Stimulated activated CD4-positive, alpha-beta T cell treated with anti-CD3 and anti-CD28 coated beads, Interleukin-2, amount 100 ng/mL, for 48 hours (primary cell): ENCODE measurements around the gene MCC.
"Not testable (repeated sequence)": the region's sequence is repeated elsewhere in the genome, so short reads cannot be mapped to it uniquely, and the experiment has no call there.

Source experiments
- DNase-seq, 2 donors: peaks; one replicate each; pipeline ENCODE4 v3.0.0-alpha.2; 2020

Gene MCC

DNA sequence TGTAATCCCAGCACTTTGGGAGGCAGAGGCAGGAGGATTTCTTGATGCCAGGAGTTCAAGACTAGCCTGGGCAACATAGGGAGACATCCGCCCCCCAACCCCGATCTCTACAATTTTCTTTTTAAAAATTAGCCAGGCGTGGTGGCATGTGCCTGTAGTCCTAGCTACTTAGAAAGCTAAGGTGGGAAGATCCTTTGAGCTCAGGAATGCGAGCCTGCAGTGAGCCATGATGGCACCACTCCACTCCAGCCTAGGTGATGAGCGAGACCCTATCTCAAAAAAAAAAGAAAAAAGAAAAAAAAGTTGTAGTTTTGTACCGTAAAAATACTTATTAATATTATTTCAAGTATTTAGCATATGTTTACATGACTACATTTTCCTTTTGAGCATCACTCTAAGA lies 82.7 kb downstream of the MCC start:
- DNase-seq = no peak

DNA sequence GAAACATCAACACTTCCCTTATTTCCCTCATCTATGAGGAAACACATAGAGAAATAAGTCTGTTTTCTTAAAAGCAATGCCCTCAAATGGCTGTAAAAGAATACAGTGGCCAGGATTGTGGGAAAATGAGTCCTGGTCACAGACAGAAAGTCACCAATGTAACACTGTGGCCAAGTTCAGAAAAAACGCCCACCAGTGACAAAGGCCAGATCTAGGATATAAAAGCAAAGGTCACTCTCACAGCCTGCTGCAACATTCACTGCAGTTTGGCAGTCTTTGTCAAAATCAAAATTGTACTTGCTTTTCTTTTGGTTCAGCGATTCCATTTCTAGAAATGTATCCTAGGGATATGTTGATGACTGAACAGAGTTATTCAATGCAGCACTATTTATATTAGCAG lies 84.0 kb downstream of the MCC start:
- DNase-seq = no peak

DNA sequence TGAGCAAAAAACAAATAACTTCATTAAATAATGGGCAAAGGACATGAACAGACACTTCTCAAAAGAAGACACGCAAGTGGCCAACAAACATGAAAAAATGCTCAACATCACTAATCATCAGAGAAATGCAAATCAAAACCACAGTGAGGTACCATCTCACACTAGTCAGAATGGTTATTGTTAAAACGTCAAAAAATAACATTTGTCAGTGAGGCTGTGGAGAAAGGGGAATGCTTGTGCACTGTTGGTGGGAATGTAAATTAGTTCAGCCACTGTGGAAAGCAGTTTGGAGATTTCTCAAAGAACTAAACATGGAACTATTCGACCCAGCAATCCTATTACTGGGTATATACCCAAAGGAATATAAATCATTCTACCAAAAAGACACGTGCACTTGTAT lies 90.3 kb downstream of the MCC start:
- DNase-seq = not testable (repeated sequence)

DNA sequence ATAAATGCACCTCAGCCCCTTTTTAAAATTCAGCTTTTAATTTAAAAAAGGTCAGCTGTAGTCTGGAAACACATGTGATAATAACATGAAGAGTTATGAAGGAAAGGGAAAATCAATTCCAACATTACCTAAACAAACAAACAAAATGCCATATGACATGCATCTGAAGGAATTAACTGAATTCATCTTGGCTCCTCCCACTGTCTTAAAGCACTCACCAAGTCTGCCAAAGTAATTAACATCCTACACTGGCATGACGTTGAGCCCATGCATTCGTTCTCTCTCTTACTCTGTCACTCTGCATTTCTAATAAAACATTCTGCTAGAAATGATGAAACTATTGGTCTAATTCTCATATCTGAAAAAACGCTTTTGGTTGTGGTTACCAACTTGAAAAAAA lies 91.2 kb downstream of the MCC start:
- no peak for DNase-seq

DNA sequence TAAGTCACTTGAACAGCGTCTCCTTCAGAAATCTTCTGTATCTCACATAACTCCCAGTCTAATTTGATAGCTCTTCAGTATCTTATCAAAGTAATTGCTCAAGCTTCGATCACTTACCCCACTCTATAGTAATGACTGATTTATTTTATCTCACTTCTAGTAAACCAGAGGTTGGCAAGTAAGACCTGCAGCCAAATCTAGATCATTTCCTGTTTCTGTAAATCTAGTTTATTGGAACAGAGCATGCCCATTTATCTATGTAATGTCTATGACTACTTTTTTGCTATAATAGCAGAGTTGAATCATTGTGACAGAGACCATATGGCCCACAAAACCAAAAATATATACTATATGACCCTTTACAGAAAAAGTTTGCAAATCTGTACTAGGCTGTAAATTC lies 93.6 kb downstream of the MCC start:
- DNase-seq = no peak

DNA sequence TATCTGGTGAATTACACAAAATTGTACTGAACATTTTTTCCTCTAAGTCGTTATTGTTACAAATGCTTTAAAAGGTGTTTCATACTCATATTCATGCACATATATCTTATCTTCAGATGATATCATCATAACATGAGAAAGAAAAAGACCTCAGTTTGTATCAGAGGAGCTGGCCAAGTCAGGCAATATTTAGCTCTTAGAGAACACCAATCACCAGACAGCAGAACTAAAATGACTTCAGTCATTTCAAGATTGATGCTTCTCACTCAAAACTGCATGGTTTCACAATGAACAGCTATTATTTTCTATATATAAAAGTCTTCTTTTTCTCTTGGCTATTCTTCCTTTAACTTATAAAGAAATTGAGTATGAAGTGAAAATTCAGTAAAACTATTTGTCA lies 98.0 kb downstream of the MCC start:
- no peak for DNase-seq

DNA sequence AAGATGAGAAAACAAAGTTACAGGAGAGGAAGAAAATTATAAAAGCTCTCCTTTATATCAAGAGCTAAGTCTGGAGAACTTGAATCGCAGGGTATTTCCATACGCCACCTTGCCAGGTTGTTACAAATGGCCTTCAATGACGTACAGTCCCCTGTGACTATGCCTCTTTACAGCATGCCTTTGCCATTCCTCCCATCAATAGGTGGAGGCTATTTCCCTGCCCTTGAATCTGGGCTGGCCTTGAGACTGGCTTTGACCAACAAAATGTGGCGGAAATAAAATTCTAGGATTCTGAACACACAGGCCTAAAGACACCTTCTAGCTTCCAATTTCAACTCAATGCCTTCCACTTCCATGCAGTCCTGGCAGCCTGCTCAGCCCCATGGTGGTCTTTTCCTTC lies 99.1 kb downstream of the MCC start:
- DNase-seq = no peak

DNA sequence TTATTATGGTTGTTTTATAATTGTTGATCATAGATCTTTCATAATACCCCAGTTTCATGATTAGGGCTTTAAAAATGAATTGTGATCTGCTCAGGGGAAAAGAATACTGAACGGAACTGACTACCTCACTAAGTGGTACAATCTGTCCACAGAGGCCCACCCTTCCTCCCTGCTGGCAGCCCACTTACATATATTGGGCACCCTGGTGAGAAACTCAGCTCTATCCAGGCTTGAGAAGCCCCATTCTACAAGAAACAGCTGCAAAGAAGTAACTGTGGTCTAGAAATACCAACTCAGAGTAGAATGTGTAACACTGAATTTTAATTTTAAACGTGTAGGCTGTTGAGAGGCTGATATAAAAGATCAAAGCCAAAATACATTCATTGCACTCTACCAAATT lies 100.4 kb downstream of the MCC start:
- no peak for DNase-seq

DNA sequence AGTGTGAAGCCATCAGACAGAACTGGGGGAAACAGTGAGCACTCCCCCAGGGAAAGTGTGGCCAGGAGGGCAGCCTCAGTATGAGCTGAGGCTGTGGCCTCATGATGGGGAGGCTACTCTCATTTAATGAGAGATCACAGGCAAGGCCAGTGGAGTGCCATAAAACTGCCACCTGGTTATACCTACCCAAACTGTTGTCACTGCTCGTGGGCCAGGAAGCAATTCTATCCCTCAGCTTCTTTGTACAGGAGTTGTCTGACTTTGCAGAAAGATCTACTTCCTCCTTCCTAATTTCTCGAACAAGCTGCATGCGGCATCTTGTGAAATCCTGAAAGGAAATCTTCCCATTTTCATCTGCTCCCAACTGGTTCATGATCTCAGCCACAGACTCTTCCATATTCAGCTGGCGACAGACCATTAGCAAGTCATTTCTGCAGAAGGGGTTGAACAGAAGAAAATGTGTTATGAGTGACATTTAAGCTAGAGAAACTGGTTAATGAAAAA lies 103.4 kb downstream of the MCC start:
- no peak for DNase-seq

DNA sequence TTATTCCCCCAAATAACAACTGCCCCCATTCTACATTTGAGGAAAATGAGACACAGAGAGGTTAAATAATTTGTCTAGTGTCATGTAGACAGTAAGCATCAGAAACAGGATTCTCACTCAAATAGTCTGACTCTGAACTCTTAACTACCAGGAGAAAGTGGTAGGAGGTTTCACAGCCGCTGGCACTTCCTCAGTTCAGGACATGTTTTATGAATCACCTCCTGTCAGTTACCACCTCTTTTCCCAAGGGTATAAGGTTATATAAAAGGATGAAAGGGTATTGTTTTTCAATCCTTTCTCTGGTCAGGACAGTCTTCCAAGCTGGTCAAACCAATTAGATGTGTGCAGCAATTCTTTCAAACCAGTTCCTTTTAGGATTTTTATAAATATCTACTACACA lies 105.5 kb downstream of the MCC start:
- no peak for DNase-seq

DNA sequence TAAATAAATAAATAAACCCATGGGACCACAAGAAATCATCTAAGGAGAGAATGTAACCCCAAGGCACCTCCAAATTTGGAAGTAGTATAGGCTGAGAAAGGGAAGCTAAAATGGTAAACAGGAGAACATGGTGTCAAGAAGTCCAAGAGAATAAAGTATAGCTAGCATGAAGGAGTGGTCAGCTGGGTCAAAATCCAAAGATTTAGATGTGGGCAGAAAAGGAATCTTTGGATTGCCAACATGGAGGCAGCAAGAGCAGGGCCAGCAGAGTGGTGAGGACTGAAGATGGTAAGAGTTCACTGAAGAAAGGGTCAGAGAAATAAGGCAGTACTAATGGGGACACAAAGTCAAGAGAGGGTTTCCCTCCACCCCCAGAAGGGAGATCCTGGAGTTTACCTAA lies 106.5 kb downstream of the MCC start:
- DNase-seq = no peak

DNA sequence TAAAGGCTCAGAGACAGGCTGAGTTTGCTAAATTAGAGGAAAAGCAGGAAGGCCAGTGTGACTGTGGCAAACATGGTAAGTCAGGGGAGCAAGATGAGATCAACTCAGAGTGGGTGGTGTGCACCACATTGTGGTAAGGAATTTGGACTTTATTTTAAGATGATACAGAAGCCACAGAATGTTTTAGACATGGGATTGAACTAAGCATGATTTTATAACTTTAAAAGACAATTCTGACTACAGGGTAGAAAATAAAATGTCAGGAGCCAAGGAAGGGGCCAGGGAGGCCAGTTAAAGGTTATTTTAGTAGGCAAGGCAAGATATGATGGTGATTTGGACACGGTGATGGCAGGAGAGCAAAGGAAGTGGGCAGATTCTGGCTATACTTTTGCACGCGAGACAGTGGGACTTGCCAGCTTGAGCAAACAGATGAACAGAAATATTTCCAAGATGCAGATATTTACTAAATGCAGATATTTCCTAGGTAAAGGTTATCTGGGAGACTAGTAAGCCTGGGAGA lies 107.4 kb downstream of the MCC start:
- no peak for DNase-seq

DNA sequence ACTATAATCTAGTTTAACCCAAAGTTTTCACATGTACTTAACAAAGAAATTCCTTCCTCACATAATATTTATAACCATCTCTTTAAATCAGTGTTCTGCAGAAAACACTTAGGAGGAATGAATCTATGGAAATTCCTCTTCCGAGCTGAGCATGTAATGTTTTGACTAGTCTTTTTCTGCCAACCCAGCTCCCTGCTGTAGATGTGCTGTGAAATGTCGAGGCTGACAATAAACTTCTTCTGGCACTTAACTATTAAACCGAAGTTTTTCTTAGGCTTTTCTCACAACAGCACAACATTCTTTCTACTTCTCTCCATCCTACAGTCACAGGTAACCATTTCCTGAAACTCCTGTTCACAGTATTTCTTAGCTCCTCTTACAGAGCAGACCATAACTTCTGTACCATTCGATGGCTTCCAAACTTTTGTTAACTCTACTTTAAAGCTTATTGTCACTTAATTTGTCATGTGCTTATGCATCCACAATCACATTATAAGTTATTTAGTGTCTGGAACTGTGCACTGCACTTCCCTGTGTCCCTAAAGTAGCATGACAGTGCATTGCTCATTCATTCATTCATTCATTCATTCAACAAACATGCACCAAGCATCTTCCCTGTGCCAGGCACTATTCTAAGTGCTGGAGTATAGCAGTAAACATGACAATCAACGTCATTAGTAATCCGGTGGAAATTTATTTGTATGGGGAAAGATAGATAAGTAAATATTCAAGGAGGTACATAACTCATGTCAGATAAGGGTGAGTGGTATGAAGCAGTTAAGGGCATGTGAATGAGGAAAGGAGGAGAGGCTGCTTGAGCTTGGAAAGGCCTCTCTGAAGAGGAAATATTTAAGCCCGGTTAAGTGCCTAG lies 108.1 kb downstream of the MCC start:
- no peak for DNase-seq

DNA sequence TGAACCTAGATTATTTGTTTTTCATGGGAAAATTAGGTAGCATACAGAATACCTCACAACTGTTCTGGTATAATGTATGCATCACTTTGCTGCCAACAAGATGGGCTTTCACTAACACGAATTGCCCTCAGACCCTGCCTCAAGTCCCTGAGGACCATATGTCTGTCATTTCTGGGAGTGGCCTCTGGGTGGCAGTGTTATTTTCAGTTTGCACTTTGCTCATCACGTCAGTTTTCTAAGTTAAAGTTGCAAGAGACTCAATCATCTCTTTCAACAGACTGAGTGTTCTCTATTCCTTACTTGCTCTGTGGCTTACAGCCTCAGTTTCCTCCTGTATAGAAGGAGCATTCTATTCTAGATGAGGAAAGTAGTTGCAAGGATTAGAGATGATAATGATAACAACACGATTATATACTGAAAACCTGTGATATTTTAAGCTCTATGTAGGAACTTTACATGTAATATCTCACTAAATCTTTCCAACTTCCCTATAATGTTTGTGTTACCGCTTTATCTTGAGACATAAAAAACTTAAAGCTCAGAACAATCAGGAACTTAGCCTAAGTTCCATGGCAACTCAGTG lies 109.2 kb downstream of the MCC start:
- DNase-seq = peak; percentile 49 to 55

DNA sequence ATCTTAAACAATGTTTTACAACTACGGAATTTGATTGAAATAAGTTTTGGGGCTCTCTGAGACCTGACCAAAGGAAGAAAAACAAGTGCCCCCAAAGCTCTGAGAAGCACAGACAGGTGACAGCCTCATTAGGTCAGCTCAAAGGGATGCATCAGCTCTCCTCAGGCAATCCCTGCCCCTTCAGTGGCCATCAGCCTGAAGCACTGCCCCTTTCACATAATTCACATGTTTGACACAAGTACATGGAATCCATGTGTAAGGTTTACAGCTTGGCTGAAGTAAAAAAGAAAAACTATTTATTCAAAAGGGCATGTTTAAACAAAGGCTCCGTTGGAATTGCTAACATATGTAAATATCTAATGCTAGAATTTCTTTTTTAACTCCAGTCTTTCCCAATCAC lies 109.7 kb downstream of the MCC start:
- DNase-seq = no peak

DNA sequence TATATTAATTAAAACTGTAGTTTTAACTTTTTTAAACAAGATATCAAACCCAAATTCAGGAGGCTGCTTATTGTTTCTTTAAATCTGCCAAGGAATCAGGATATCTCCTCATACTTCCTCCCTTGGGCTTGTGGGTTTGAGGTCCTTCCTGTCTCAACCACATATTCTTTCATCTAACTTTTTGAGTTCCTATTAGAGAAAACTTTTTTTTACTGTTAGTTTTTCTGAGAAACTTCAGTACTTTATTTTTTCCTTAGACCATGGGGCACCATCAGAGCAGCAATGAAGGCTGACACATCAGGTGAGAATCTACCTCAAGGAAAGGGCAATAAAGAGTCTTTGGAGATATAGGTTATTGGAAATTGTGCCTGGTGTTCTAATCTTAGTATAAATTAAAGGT lies 110.2 kb downstream of the MCC start:
- no peak for DNase-seq

DNA sequence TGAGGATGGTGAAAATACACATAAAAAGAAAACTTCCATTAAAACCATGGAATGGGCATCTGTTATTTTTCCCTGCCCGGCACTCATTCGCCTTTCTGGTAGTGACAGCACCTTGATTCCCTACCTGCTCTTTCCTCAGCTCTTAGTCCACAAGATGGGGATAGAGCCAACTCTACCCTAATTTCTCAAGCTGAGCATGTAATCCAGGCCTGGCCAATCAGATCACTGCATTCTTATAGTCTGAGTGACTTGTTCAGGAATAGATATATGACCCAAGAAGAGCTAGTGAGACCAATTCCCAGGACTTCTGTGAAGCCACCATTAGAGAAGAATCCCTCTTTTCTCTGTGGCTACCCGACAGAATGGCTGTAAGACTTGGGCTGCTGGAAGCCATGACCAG lies 111.6 kb downstream of the MCC start:
- DNase-seq = no peak

DNA sequence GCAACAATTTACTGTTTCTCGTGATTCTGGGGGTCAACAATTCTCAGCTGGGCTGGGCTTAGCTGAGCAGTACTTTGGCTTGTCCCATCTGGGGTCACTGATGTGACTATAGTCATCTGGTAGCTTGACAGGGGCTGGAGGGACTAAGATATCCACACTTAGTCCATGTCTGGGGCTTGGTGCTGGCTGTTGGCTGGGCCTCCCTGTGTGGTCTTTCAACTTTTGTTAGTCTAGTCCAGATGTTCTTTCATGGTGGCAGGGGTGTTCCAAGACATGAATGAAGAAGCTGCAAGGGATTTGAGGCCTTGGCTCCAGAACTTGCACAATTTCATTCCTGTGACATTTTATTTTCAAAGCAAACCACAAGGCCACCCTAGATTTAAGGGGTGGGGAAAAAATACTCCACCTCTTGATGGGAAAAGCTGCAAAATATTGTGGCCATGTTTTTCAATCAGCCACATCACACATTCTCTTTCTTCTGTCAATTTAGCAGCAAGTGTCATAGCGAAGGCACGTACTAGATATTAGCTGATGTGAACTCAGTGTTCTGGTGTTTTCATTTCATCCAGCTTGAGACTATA lies 112.7 kb downstream of the MCC start:
- no peak for DNase-seq

DNA sequence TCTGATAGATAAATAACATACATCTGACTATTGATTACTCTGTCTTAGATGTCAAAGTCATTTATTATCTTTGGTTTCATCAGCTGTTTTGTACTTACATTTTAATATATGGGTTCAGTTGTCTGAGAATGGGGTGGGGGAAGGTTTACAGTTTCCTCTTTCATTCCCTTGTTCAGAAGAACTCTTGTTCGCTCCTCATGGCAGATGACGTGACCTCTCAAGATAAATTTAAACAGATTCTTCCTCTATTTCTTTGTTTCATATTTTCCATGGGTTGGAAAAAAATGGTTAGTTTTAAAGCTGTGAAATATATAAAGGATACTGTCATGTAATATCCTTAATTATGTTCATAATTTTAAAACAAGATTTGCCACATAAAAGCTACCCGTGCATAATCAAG lies 114.8 kb downstream of the MCC start:
- DNase-seq = no peak

DNA sequence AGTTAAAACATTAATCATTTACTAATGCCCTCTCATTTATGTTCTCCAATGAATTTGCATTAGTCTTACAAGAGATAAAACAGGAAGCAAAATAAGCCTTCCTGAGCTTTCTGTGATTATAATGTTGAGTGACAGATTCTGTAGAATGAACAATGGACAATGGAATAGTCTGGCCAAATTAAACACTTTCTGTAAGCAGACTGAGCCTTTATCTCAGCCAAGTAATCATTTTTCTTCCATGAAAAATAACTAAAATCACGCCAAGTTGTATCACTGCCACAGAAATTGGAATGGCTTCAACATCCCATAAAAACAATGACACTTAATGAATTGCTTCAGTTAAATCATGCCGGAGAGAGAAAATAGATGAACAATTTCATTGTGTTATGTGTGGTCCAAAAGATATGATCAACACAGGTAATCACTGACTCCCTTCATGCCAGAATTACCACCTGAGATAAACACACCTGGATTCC lies 116.5 kb downstream of the MCC start:
- no peak for DNase-seq

DNA sequence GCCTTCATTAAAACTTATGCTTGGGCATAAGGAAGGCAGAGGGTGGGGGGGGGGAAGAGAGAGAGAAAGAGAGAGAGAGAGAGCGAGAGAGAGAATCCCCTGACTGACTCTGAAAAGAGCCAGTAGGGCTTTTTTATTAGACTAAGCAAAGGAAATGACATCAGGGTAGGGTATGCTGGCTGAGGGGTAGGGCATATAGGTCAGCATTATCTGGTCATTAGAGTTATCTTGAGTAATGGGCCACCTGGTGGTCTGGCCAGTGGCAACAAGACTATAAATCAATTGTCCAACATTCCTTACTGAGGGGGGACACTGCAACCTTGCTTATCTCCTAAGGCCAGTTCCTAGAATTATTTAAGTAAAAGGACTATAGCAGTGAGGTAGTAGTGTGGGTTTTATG lies 120.7 kb downstream of the MCC start:
- no peak for DNase-seq

DNA sequence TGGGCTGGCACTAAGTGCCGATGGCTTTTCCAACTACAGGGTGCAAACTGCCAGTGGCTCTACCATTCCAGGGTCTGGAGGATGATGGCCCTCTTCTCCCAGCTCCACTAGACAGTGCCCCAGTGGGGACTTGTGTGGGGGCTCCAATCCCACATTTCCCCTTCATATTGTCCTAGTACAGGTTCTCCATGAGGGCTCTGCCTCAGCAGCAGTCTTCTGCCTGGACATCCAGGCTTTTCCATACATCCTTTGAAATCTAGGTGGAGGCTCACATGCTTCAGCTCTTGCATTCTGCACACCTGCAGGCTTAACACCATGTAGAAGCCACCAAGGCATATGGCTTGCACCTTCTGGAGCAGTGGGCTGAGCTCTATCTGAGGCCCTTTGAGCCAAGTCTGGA lies 123.8 kb downstream of the MCC start:
- DNase-seq = no peak

DNA sequence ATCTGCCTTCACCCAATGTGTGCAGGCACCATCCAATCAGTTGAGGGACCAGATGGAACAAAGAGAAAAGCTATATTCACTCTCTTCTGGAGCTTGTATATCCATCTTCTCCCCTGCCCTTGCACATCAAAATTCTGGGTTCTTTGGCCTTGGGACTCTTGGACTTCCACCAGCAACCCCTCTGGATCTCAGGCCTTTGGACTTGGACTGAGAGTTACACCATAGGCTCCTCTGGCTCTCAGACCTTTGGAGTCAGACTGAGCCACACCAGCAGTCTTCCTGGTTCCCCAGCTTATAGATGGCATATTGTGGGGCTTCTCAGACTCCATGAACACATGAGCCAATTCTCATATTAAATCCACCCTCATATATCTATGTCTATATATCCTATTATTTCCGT lies 126.6 kb downstream of the MCC start:
- no peak for DNase-seq

DNA sequence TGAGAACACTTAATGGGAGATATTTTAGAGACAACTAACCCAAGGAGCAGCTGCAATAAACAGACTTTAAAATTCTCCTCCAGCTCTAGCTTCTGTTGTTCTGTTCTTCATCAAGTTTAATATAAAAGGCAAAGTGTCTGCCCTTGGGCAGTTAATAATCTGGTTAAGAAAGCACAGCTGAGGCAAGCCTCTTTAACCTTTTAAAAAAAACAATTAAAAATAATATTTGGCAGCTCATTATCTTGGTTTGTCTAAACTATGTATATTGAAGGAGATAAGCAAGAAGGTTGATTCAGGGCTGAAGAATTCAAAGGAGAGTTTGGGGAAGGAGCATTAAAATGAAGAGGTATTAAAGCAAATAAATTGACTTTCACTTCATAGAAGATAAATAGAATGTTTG lies 128.8 kb downstream of the MCC start:
- no peak for DNase-seq
